ENCODE data around the gene MINDY3. TPM values are rescaled to one million over a fixed set of nuclear protein-coding genes. Genes with fewer than 3 reads are reported as not detected.

Gene MINDY3
- total RNA-seq, 4 donors from 2014 or later = 32.8 to 44.2 (median 38.2) TPM

- Histone ChIP-seq H3K4me3 (replicated peaks in 1 of 3) (no peak overlapping the region), H3K4me1 (no peaks in the 10 kb centered on the region), H3K27ac (no peak overlapping the region), H3K9me3 (no peaks in the 10 kb centered on the region), H3K27me3 (no peaks in the 10 kb centered on the region), H3K36me3 (no peaks in the 10 kb centered on the region)
- DNase-seq = no peak
- WGBS, 2 donors = 91 to 93% methylated on average over 4 of the region's 4 CpGs
- TF ChIP-seq, protein P1, sequence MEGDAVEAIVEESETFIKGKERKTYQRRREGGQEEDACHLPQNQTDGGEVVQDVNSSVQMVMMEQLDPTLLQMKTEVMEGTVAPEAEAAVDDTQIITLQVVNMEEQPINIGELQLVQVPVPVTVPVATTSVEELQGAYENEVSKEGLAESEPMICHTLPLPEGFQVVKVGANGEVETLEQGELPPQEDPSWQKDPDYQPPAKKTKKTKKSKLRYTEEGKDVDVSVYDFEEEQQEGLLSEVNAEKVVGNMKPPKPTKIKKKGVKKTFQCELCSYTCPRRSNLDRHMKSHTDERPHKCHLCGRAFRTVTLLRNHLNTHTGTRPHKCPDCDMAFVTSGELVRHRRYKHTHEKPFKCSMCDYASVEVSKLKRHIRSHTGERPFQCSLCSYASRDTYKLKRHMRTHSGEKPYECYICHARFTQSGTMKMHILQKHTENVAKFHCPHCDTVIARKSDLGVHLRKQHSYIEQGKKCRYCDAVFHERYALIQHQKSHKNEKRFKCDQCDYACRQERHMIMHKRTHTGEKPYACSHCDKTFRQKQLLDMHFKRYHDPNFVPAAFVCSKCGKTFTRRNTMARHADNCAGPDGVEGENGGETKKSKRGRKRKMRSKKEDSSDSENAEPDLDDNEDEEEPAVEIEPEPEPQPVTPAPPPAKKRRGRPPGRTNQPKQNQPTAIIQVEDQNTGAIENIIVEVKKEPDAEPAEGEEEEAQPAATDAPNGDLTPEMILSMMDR (IDR thresholded peaks at IDR 0.05) = no peak
- no peak for TF ChIP-seq POLR2A (IDR thresholded peaks at IDR 0.05)
- intact Hi-C loops (cut with DNase I) = no loop called here
These were observed 50.9 kb downstream of the MINDY3 start for GRCh38 chr10:15809450-15809849.

DNA sequence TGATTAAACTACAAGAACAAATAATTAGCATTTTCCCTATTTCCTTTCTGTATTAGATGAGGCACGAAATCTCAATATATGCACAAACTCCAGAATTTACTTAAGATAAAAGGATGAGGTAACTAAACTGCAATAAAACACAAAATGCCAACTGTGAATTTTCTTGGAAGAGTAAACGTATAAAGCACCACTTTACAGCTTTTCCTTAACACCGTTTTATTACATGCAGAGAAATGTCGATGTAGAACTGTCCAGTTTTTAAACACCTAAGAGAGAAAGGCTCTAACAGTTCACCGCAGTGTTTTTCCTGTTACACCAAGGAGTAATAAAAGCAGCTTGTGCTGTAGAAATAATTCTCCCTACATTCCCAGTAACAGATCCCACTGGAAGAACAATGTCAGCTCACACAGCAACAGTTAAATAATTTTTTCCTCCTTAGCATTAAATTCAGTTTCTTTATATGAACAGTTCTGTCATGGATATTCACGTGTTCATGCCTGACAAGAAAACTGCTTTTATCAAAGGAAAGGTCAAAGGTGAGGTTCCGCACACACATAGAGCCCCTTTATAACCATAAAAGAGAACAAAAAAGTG is 52.0 kb downstream of the MINDY3 start:
- 93 to 94% methylated on average over 7 of the region's 7 CpGs for WGBS, 2 donors
- H3K4me1 ChIP-seq = no peaks in the 10 kb centered on the region
- H3K9me3 ChIP-seq = no peaks in the 10 kb centered on the region
- H3K36me3 ChIP-seq = no peaks in the 10 kb centered on the region
- H3K27me3 ChIP-seq = no peaks in the 10 kb centered on the region
- H3K27ac ChIP-seq = no peak overlapping the region
- no peak overlapping the region for H3K4me3 ChIP-seq (replicated peaks in 1 of 3)
- intact Hi-C loops (cut with DNase I) = no loop called here
- no peak for DNase-seq
- no peak for TF ChIP-seq POLR2A (IDR thresholded peaks at IDR 0.05)
- TF ChIP-seq, protein P1 (IDR thresholded peaks at IDR 0.05) = no peak

DNA sequence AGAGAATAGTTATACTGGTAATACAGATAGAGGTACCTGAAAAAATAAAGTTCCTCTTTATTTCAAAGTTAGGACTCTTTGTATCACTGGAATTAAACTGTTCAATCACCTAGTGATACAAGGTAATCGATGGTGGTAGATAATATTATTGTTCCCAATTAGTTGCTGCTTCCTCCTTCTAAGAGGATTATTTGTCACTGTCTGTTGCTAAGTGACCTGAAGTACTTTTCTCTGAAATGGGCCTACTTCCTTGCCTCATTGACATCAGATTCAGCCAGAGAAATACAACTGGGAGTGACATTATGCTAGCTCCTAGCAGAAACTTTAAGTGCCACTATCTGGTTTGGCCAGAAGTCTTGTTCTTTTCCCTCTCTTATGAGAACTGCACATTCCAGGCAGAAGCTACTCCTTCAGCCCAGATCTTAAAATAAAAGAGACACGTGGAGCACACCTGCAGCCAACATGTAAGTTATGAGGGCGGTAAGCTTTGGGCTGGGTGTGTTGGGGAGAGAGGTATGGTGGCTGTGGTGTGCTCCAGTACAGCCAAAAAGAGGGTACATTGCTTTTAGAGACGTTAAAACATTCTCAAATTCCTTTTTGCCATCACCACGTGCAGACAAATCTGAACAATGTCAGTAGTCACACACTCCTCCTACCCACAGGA is 54.8 kb downstream of the MINDY3 start:
- intact Hi-C loops (cut with DNase I) = no loop called here

DNA sequence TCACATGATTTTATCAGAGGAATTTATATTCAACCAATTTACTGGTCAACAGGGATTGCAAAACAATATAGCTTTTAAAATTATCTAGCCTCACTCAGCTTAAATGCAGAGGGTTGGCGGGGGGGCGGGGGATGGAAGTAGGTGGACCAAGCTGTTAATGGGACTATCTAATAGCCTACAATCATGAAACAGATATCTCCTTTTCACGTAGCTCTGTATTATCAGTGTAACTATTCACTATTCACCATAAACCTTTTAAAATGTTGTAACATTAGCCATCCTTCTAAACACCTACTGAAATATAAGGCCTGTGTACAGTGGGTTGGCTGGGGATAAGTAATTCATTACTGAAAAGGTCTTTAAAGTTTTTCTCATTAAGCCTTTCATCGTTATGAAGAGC is 56.2 kb downstream of the MINDY3 start:
- H3K4me1 ChIP-seq = no peaks in the 10 kb centered on the region
- intact Hi-C loops (cut with DNase I) = no loop called here
- no peaks in the 10 kb centered on the region for H3K36me3 ChIP-seq
- no peak for DNase-seq
- H3K27me3 ChIP-seq = no peaks in the 10 kb centered on the region
- H3K4me3 ChIP-seq (replicated peaks in 1 of 3) = no peak overlapping the region
- WGBS, 2 donors = 96% methylated on average over 4 of the region's 4 CpGs
- no peak overlapping the region for H3K27ac ChIP-seq
- H3K9me3 ChIP-seq = no peaks in the 10 kb centered on the region
- TF ChIP-seq POLR2A (IDR thresholded peaks at IDR 0.05) = no peak
- TF ChIP-seq, protein P1 (IDR thresholded peaks at IDR 0.05) = no peak

More for the DNA sequence above, 54.8 kb downstream of the MINDY3 start:
- Histone ChIP-seq H3K4me3 (replicated peaks in 1 of 3) (no peak overlapping the region), H3K9me3 (no peaks in the 10 kb centered on the region), H3K4me1 (no peaks in the 10 kb centered on the region), H3K27ac (no peak overlapping the region), H3K27me3 (no peaks in the 10 kb centered on the region), H3K36me3 (no peaks in the 10 kb centered on the region)
- TF ChIP-seq POLR2A (IDR thresholded peaks at IDR 0.05) = no peak
- TF ChIP-seq, protein P1 (IDR thresholded peaks at IDR 0.05) = no peak
- no peak for DNase-seq
- 83 to 85% methylated on average over 5 of the region's 5 CpGs for WGBS, 2 donors

DNA sequence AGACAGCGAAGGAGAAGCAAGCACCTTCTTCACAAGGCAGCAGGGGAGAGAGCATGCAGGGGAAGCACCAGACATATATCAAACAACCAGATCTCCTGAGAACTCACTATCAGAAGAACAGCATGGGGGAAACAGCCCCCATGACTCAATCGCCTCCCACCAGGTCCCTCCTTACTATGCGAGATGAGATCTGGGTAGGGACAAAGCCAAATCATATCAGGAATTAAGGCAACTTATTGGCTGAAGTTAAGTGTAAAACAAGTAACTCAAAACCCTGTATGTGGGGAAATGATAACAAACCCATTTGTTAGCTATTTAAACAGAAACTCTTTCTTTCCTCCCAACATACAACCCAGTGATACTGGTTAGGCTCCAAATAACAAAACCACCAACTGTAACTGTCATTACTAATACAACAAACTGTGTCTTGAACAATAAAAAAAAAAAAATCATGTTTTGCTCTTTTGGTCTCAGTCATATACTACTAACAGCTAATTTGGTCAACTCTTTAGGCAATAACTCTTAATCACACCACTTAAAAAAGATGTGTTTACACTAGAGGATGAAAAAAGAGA is 57.8 kb downstream of the MINDY3 start:
- Histone ChIP-seq H3K27ac (no peak overlapping the region), H3K36me3 (no peaks in the 10 kb centered on the region), H3K4me3 (replicated peaks in 1 of 3) (no peak overlapping the region), H3K27me3 (no peaks in the 10 kb centered on the region), H3K4me1 (no peaks in the 10 kb centered on the region), H3K9me3 (no peaks in the 10 kb centered on the region)
- WGBS, 2 donors = 90 to 92% methylated on average over 3 of the region's 3 CpGs
- intact Hi-C loops (cut with DNase I) = no loop called here
- no peak for DNase-seq
- TF ChIP-seq, protein P1 (IDR thresholded peaks at IDR 0.05) = no peak
- TF ChIP-seq POLR2A (IDR thresholded peaks at IDR 0.05) = no peak
